OCI-LY3 (cell line): ENCODE results near the gene RSPH1.

Experiments used
- EZH2phosphoT487 ChIP-seq: fragments of 200-600 bp; shearing (Covaris generic); IDR thresholded peaks from 2 replicates; pipeline ENCODE4 v1.6.1; 2018; ENCODE audit warnings: antibody characterized with exemption, mixed run types, low read depth
- TF ChIP-seq, protein P1 (sequence below): fragments of 200-600, 300-600 bp; sonication (generic); IDR thresholded peaks from 2 replicates; pipeline ENCODE4 v1.5.1; 2014; ENCODE audit warnings: antibody characterized with exemption, low read length, low read depth

- TF ChIP-seq, protein P1, sequence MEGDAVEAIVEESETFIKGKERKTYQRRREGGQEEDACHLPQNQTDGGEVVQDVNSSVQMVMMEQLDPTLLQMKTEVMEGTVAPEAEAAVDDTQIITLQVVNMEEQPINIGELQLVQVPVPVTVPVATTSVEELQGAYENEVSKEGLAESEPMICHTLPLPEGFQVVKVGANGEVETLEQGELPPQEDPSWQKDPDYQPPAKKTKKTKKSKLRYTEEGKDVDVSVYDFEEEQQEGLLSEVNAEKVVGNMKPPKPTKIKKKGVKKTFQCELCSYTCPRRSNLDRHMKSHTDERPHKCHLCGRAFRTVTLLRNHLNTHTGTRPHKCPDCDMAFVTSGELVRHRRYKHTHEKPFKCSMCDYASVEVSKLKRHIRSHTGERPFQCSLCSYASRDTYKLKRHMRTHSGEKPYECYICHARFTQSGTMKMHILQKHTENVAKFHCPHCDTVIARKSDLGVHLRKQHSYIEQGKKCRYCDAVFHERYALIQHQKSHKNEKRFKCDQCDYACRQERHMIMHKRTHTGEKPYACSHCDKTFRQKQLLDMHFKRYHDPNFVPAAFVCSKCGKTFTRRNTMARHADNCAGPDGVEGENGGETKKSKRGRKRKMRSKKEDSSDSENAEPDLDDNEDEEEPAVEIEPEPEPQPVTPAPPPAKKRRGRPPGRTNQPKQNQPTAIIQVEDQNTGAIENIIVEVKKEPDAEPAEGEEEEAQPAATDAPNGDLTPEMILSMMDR: no peak
- TF ChIP-seq EZH2phosphoT487: no peak
Measured at GRCh38 chr21:42544544-42544943, 48.5 kb upstream of the RSPH1 start.
